GM18867 (cell line): ENCODE measurements around the gene MBNL1.

Source experiments
- ATAC-seq: cut with Tn5 transposase; IDR thresholded peaks from one replicate; pipeline ENCODE4 v1.9.1; 2021; ENCODE audit warnings: mild to moderate bottlenecking, moderate library complexity; ENCODE audit not compliant: unreplicated experiment

Gene MBNL1, protein sequence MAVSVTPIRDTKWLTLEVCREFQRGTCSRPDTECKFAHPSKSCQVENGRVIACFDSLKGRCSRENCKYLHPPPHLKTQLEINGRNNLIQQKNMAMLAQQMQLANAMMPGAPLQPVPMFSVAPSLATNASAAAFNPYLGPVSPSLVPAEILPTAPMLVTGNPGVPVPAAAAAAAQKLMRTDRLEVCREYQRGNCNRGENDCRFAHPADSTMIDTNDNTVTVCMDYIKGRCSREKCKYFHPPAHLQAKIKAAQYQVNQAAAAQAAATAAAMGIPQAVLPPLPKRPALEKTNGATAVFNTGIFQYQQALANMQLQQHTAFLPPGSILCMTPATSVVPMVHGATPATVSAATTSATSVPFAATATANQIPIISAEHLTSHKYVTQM

GRCh38 chr3:152268555-152269055 is at the start of gene MBNL1:
Gene MBNL1 (plus strand): TSS chr3:152268929. CDS start chr3:152300194, 31,265 bp downstream.
- ATAC-seq, result peak; percentile 69

DNA sequence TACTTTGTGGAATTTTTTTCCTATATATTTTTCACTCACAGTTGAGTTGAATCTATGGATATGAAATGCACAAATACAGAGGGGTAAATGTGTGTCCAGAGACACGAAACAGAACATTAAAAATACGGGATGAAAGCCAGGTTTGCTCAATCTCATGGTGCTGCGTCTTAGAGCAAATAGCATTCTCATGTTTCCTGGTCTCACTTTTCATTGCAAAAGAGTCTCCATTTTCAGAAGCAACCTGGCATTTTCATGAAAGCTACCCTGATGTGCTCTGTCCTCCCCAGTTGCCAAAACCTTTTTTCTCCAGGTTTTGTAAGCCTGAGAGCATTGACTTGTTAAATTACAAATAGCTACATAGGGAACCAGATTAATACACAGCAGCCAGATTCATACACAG is 49.5 kb upstream of the MBNL1 start:
- ATAC-seq, result no peak

- ATAC-seq, result no peak
Measured at GRCh38 chr3:152219769-152220255, 48.9 kb upstream of the MBNL1 start.

GRCh38 chr3:152222327-152222726 is 46.4 kb upstream of the MBNL1 start:
- no peak for ATAC-seq

DNA sequence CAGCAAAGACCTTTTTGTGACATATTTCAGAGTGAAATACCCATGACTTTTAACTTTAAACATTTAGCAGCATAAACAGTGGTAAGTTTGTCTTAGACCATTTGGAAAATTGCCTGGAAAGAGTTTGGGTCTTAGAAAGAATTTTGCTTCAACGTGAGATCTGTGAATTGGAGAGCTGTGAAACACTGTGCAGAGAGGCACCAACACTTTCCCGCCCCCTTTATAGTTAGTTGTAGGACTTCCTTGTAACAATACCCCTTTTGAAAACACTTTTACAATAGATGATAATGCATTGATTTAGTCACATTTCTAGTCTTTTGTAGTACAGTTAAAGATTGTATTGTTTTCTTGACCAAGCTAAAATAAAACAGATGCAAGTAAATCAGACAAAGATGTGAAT is 43.5 kb upstream of the MBNL1 start:
- ATAC-seq, result no peak

GRCh38 chr3:152226176-152226575 is 42.6 kb upstream of the MBNL1 start:
- no peak for ATAC-seq

GRCh38 chr3:152227027-152227426 is 41.7 kb upstream of the MBNL1 start:
- no peak for ATAC-seq

- ATAC-seq, result no peak
Measured at GRCh38 chr3:152229692-152230091, 39.0 kb upstream of the MBNL1 start.

GRCh38 chr3:152230370-152230769 is 38.4 kb upstream of the MBNL1 start:
- ATAC-seq, result no peak

GRCh38 chr3:152232001-152232400 is 36.7 kb upstream of the MBNL1 start:
- no peak for ATAC-seq

GRCh38 chr3:152232679-152233078 is 36.0 kb upstream of the MBNL1 start:
- no peak for ATAC-seq

DNA sequence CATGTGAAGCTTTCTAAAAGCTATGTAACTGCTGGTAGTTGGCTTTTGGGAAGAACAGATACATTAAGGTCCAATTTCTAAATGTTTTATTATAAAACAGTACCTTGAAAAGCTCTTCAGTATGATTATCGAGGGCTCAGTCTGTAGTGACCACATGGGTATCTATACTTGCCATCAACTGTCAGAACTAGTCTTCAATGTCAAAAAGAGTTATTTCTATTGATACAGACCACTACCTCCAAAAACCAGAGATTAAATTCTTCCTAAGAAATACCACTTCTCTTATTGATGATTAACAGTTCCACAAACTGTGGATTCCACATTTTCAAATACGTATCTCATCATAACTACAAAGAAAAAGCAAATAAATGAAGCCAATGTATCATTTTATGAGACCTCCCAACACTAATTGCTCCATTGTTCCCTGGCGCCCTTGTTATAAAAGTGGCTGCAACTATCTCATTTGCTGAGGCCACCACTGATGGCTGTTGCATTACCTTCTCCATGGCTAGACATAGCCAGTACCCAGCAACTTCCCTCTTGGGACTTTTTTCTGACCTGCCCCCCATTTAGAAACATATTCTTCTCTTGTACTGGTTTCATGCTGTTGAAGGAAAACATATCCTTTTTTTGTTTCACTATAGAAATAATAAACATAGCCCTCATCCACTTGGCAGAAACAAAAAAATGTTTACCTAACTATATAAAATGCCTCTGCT is 33.9 kb upstream of the MBNL1 start:
- no peak for ATAC-seq

- no peak for ATAC-seq
Measured at GRCh38 chr3:152235709-152236298, 32.9 kb upstream of the MBNL1 start.

DNA sequence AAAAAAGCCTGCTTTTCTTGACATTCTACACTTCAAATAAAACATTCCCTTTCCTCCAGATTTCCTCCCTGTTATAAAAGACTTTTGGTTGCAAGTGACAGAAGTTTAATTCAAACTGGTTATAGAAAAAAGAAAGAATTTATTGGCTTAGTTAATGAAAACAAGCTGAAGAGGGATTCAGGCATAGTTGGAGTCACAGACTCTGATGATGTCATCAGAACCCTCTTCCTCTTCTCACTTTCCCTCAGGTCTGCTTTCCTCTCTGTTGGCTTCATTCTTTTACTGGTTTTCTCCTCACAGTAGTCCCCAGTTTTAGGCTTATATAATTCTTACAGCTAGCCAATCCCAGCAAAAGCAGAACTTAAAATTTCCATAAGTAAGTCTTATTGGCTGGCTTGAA is 32.0 kb upstream of the MBNL1 start:
- no peak for ATAC-seq

DNA sequence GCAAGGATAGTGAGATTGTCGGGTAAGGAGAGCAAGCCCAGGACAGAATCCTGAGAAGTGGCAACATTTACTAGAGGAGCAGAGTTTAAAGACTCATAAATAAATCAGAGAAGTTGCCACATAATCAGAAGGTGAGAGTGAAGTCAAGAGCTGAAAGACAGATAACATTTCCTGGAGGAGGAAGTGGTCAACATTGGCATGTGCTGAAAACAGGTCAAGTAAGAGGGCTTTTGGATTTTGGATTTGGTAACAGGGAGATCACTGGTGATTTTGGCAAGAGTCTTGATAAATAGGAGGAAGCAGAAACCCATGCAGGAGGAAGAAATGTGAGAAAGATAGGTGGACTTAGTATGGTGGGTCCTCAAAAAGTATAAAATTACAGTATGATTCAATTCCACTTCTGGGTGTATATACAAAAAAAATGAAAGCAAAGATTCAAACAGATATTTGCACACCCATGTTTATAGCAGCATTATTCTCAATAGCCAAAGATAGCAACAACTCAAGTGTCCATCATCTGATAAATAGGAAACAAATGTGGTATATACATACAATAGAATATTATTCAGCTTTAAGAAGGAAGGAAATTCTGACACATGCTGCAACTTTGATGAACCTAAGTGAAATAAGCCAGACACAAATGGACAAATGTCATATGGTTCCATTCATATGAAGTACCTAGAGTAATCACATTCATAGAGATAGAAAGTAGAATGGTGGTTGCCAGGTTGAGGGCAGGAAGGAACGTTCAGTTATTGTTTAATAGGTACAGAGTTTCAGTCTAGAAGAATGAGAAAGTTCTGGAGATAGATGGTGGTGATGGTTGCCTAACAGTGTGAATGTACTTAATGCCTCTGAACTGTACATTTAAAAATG is 27.3 kb upstream of the MBNL1 start:
- ATAC-seq, result peak; percentile 65

- peak; percentile 71 for ATAC-seq
Measured at GRCh38 chr3:152243301-152243711, 25.4 kb upstream of the MBNL1 start.

DNA sequence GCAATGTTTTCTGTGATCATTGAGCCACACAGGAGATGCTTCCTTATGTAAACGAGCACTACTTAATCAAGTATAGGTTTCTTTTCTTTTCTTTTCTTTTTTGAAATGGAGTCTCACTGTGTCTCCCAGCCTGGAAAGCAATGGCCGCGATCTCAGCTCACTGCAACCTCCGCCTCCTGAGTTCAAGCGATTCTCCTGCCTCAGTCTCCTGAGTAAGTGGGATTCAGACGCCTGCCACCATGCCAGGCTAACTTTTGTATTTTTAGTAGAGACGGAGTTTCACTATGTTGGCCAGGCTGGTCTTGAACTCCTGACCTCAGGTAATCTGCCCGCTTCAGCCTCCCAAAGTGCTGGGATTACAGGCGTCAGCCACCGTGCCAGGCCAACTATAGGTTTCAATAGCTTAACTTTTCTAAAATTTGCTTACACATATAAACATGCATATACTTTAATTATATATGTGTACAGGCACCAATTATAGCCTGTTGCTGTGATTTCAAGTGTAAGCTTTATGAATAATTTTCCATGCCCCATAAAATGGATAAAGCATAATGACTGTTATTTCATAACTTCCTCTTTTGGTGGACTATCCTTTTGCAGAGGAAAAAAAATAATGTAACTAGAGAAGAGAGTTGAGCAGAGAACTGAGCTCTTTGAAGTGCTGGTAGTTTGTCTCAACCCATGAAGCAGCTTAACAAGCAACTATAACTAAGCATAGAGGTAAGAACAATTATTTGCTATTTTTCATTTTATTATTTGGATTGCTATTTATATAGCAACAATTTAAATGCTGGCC is 24.8 kb upstream of the MBNL1 start:
- ATAC-seq, result peak; percentile 27

DNA sequence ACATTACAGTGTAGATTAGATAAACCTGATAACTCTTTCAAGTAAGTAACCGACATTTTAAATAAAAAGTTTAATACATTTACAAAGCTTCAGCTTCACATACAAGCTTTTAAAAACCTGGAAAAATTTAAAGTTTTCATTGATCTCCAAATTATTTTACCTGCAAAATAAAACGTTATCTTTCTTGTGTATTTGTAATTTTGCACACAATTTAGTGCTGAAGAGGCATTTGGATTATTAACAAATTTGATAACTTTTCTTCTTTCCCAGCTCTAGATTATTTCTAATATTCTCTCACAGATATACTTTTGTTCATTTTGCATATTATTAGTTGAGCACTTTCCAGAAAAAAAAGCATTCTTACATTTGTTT is 24.2 kb upstream of the MBNL1 start:
- no peak for ATAC-seq

DNA sequence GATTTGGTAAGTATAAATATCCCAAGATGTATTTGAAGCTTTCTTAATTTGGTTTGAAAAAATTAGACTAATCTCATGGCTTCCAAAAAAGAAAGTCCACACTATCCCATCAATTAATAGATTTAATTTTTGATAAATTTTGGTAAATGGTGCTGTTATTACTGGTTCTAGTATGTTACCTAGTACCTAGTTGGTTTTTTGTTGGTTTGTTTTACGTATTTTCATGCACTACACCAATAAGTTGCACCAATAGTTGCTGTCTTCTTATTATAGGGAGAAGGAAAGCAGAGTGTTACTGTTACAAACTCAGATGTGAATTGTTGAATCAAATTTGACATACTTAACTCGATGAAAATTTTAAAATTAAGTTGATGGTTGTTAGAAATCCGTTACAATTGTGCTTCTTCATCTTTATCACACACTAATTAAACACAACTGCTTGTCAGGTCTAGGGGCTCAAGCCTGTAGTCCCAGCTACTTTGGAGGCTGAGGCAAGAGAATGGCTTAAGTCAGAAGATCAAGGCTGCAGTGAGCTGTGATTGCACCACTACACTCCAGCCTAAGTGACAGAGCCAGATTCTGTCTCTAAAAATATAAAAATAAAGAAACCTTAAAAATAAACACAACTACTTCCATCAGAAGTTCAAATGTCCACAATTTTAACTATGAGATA is 23.1 kb upstream of the MBNL1 start:
- no peak for ATAC-seq
